K562 (cell line): ENCODE data around the gene WNK1. TPM values are rescaled to one million over a fixed set of nuclear protein-coding genes. Genes with fewer than 3 reads are reported as not detected.
"Not testable (repeated sequence)": the region's sequence is repeated elsewhere in the genome, so short reads cannot be mapped to it uniquely, and the experiment has no call there.

Experiments
- ATAC-seq: fragments of 200-7000 bp; cut with Tn5 transposase; 3 replicates; pipeline ENCODE4 v1.9.1; 2020; ENCODE audit warnings: moderate library complexity
- BruUV-seq: library from RNA; stranded (reverse); fragments of 400-500 nt; replicated peaks from 2 replicates; lab custom pipeline; 2021; lab: Mats Ljungman, UMichigan
- CTCF ChIA-PET: fragments of 300-600 bp; formaldehyde crosslinking; extraction: SDS; loops from one replicate; lab custom pipeline; 2021; ENCODE audit warnings: low intra/inter-chr PET ratio; lab: Yijun Ruan, JAX
- POLR2A ChIA-PET: fragments of 300-600, 350-650 bp; sonication (Branson Sonifier 250); formaldehyde crosslinking; extraction: SDS; loops from one replicate; lab custom pipeline; 2021; ENCODE audit warnings: antibody characterized with exemption, inconsistent platforms; lab: Yijun Ruan, JAX
- DNase-seq, 4 experiments: peaks; one replicate each; pipeline versions ENCODE4 v3.0.0 to v3.0.0-alpha.2; 2011 to 2018; ENCODE audit warnings: low spot score in 3 of 4, mixed read lengths in 3 of 4; ENCODE audit errors: extremely low read depth in 1 of 4
- FAIRE-seq: peaks from 2 replicates; lab custom pipeline; 2011; peaks lifted over from hg19 to GRCh38; lab: Jason Lieb, UNC
- H2AFZ ChIP-seq: 2 replicates; pipeline ENCODE4 v1.6.0; 2011; ENCODE audit warnings: low read depth, low read length, control low read depth, inconsistent platforms
- H3K27ac ChIP-seq: fragments of 200-600 bp; 3 replicates; pipeline ENCODE4 v1.8.0; 2011; ENCODE audit warnings: low read depth, mild to moderate bottlenecking, control low read depth, inconsistent platforms, low read length, moderate library complexity, mixed read lengths; ENCODE audit errors: extremely low read depth
- H3K27me3 ChIP-seq, 2 experiments: fragments of 300-600 bp in 1 of 2; 2 replicates in 1 of 2; 3 replicates in 1 of 2; pipeline versions ENCODE4 v1.6.0 to v1.8.0; 2011; ENCODE audit warnings: inconsistent platforms in 2 of 2, low read length in 2 of 2, mild to moderate bottlenecking in 1 of 2, mixed read lengths in 1 of 2, moderate library complexity in 1 of 2; ENCODE audit not compliant: control insufficient read depth in 2 of 2, insufficient read depth in 2 of 2
- H3K36me3 ChIP-seq: fragments of 300-600 bp; 3 replicates; pipeline ENCODE4 v1.8.0; 2011; ENCODE audit warnings: mild to moderate bottlenecking, low read length, inconsistent platforms; ENCODE audit not compliant: control insufficient read depth, insufficient read depth
- H3K4me1 ChIP-seq, 2 experiments: fragments of 200-600 bp in 1 of 2; replicated peaks in 1 of 2; 2 replicates in 1 of 2; 3 replicates in 1 of 2; pipeline versions ENCODE4 v1.5.1 to v1.8.0; 2011; ENCODE audit warnings: inconsistent platforms in 2 of 2, low read length in 2 of 2, mild to moderate bottlenecking in 1 of 2, mixed read lengths in 1 of 2, moderate library complexity in 1 of 2; ENCODE audit not compliant: control insufficient read depth in 2 of 2, insufficient read depth in 2 of 2
- H3K4me2 ChIP-seq: 2 replicates; pipeline ENCODE4 v1.6.1; 2011; ENCODE audit warnings: low read length, control low read depth, inconsistent platforms, mixed read lengths; ENCODE audit not compliant: insufficient read depth
- H3K4me3 ChIP-seq: fragments of 200-600 bp; sonication (generic), shearing (Covaris generic); 2 replicates; pipeline ENCODE4 v1.5.1; 2016; ENCODE audit warnings: control low read depth, inconsistent platforms
- H3K79me2 ChIP-seq: fragments of 200-600 bp; 3 replicates; pipeline ENCODE4 v1.8.0; 2011; ENCODE audit warnings: low read length, inconsistent platforms; ENCODE audit not compliant: control insufficient read depth, insufficient read depth
- H3K9ac ChIP-seq, 2 experiments: 2 replicates each; pipeline versions ENCODE4 v1.6.0 to v1.6.1; 2011; ENCODE audit warnings: low read depth in 2 of 2, low read length in 2 of 2, control low read depth in 1 of 2, inconsistent platforms in 1 of 2, mild to moderate bottlenecking in 1 of 2, mixed read lengths in 1 of 2; ENCODE audit not compliant: insufficient read depth in 1 of 2
- H3K9me1 ChIP-seq: one replicate; pipeline ENCODE4 v1.6.0; 2011; ENCODE audit warnings: inconsistent platforms, mild to moderate bottlenecking, low read length, moderate library complexity; ENCODE audit not compliant: control insufficient read depth, insufficient read depth
- H3K9me3 ChIP-seq: replicated peaks from 2 replicates; pipeline ENCODE4 v1.5.1; 2011; ENCODE audit warnings: low read depth, low read length, inconsistent platforms; ENCODE audit not compliant: control insufficient read depth, insufficient read depth
- H4K20me1 ChIP-seq: replicated peaks from 2 replicates; pipeline ENCODE4 v1.6.1; 2011; ENCODE audit warnings: low read length, inconsistent platforms, mixed read lengths; ENCODE audit not compliant: control insufficient read depth, insufficient read depth
- E4F1 ChIP-seq: fragments of 250-450 bp; sonication (Bioruptor Pico); IDR thresholded peaks from 2 replicates; pipeline ENCODE4 v1.5.0; 2021; ENCODE audit warnings: mild to moderate bottlenecking, borderline replicate concordance
- NR2C1 ChIP-seq, 2 experiments: fragments of 450-650 bp; IDR thresholded peaks; 2 replicates each; pipeline ENCODE4 v1.6.1; 2017; ENCODE audit warnings: mild to moderate bottlenecking in 2 of 2, antibody characterized with exemption in 1 of 2, inconsistent platforms in 1 of 2, missing compliant biosample characterization in 1 of 2, missing genetic modification characterization in 1 of 2
- RBBP5 ChIP-seq: fragments of 200-600 bp; sonication (generic); IDR thresholded peaks from 2 replicates; pipeline ENCODE4 v1.6.1; 2012; ENCODE audit warnings: borderline replicate concordance, mild to moderate bottlenecking, low read length, control low read depth, inconsistent platforms; ENCODE audit not compliant: insufficient read depth, poor library complexity, severe bottlenecking
- RHOXF2B ChIP-seq: fragments of 250-450 bp; sonication (Bioruptor Pico); conservative IDR thresholded peaks from 2 replicates; pipeline ENCODE4 v1.5.1; 2021
- ZBTB33 ChIP-seq: sonication (generic); formaldehyde crosslinking; IDR thresholded peaks from 2 replicates; pipeline ENCODE4 v1.8.1; 2023; ENCODE audit warnings: mild to moderate bottlenecking, missing genetic modification reagents
- ZNF24 ChIP-seq: fragments of 450-650 bp; IDR thresholded peaks from 2 replicates; pipeline ENCODE4 v1.6.1; 2016
- ZSCAN29 ChIP-seq: fragments of 450-650 bp; IDR thresholded peaks from 2 replicates; pipeline ENCODE4 v1.6.1; 2017
- WGBS: fragments of 100-300 bp; shearing (Covaris generic); methylation state at CpG from one replicate; pipeline ENCODE4 v1.1.6; 2016; ENCODE audit warnings: low coverage, mixed read lengths; ENCODE audit not compliant: insufficient coverage; ENCODE audit errors: missing lambda C conversion rate; 5-methylcytosine and 5-hydroxymethylcytosine counted together
- in situ Hi-C: fragments of 300-500 bp; cut with MboI; formaldehyde crosslinking; loops from 4 replicates; pipeline ENCODE4 v1.15.0; 2018; ENCODE audit warnings: inconsistent platforms, mixed read lengths
- intact Hi-C: fragments of 100-400 bp; cut with micrococcal nuclease; formaldehyde crosslinking; loops from 2 replicates; pipeline ENCODE4 v1.14.2; 2022
- polyA plus RNA-seq, 8 experiments: library from polyadenylated mRNA; depleted of rRNA in 4 of 8; stranded (reverse) in 5 of 8; unstranded in 3 of 8; fragments of >200 nt; fragmentation: Nextera tagmentation in 2 of 8; fragmentation: Illumina TruSeq in 1 of 8; extraction: Ambion mirVana in 2 of 8; extraction: Trizol in 1 of 8; gene quantifications; 2 replicates each; pipeline versions ENCODE4 v1.2.1 to v1.2.3, GENCODE V29; 2011 to 2014; ENCODE audit warnings: inconsistent platforms in 1 of 8, missing spikeins in 1 of 8
- total RNA-seq, 7 experiments: library from RNA; depleted of rRNA in 6 of 7; stranded (reverse); fragments of >200 nt in 6 of 7; fragmentation: Illumina TruSeq in 2 of 7; extraction: Trizol in 2 of 7; gene quantifications; 2 replicates each; pipeline versions ENCODE4 v1.2.1 to v1.2.3, GENCODE V29; 2011 to 2021; ENCODE audit warnings: low replicate concordance in 1 of 7

The WNK1 gene
- total and polyA plus RNA-seq, 9 of the 15 experiments (the other 6 are each of a cell fraction or from before 2014, with no cell fraction given): 4.3 to 73.9 (median 31.0) TPM

- TF ChIP-seq ZSCAN29 (no peak), RHOXF2B (no peak)
These were observed 179.2 kb downstream of the WNK1 start (continued) for GRCh38 chr12:931591-931990.

GRCh38 chr12:935891-936290 is 183.5 kb downstream of the WNK1 start:
- H4K20me1 ChIP-seq, H3K9me1 ChIP-seq, H3K79me2 ChIP-seq, H3K4me3 ChIP-seq, H3K9me3 ChIP-seq, CTCF ChIA-PET, H2AFZ ChIP-seq, BruUV-seq, intact Hi-C loops, in situ Hi-C loops, H3K27ac ChIP-seq, DNase-seq, H3K4me1 ChIP-seq, ATAC-seq, H3K27me3 ChIP-seq, POLR2A ChIA-PET, H3K4me2 ChIP-seq, H3K9ac ChIP-seq, FAIRE-seq: not testable (repeated sequence)
- WGBS: 92% methylated on average over 12 of the region's 12 CpGs
- peaks cover 26% of the 10 kb centered on the region; the same call in 2 of the 3 replicates for H3K36me3 ChIP-seq

GRCh38 chr12:936377-937345 is 184.3 kb downstream of the WNK1 start:
- Histone ChIP-seq H3K4me3 (no peak overlapping the region), H3K79me2 (no peaks in the 10 kb centered on the region), H3K9ac (no peak overlapping the region), H3K36me3 (peaks cover 19% of the 10 kb centered on the region; the same call in 2 of the 3 replicates), H3K9me1 (no peaks in the 10 kb centered on the region), H3K27ac (no peak overlapping the region), H3K9me3 (no peaks in the 10 kb centered on the region), H3K4me2 (no peak overlapping the region), H2AFZ (no peak overlapping the region), H3K4me1 (no peaks in the 10 kb centered on the region; a peak in 1 of 5 replicates), H4K20me1 (no peaks in the 10 kb centered on the region), H3K27me3 (no peaks in the 10 kb centered on the region)
- 80% methylated on average over 5 of the region's 8 CpGs for WGBS
- ATAC-seq (no peak), FAIRE-seq (no peak), DNase-seq (no peak)
- ChIA-PET CTCF (no interaction called here), POLR2A (interaction anchor here (0.6 to 1.4 kb wide), 3 partner anchors 13 to 675 kb away, joined by 3 to 6 read pairs (median 3); partner anchors contain the start of gene RAD52)
- in situ Hi-C loops (no loop called here), intact Hi-C loops (no loop called here)
- no TSS peak for BruUV-seq
- TF ChIP-seq NR2C1 (IDR thresholded peaks at IDR 0.05): no peak
- no peak for TF ChIP-seq NR2C1 (tag; IDR thresholded peaks at IDR 0.05)
- no peak for TF ChIP-seq ZNF24
- no peak for TF ChIP-seq RBBP5
- TF ChIP-seq E4F1 (CRISPR knock-in tag): no peak
- TF ChIP-seq ZBTB33: no peak
